Astrocyte (in vitro differentiated cells and primary cell): ENCODE data around the gene LRP4. TPM values are rescaled to one million over a fixed set of nuclear protein-coding genes. Genes with fewer than 3 reads are reported as not detected.
A peak's percentile ranks its signal among the peaks of the same experiment; 100 is the strongest.
"Not testable (repeated sequence)": the region's sequence is repeated elsewhere in the genome, so short reads cannot be mapped to it uniquely, and the experiment has no call there.

Source experiments
- DNase-seq: peaks from one replicate; pipeline ENCODE4 v3.0.0-alpha.2; 2010; ENCODE audit warnings: low read depth
- FAIRE-seq: peaks from 2 replicates; lab custom pipeline; 2011; peaks lifted over from hg19 to GRCh38; lab: Jason Lieb, UNC
- H2AFZ ChIP-seq: 2 replicates; pipeline ENCODE4 v1.6.0; 2012; ENCODE audit warnings: low read depth, low read length, inconsistent platforms
- H3K27ac ChIP-seq: 2 replicates; pipeline ENCODE4 v1.5.1; 2011; ENCODE audit warnings: low read depth, low read length, inconsistent platforms
- H3K27me3 ChIP-seq: 2 replicates; pipeline ENCODE4 v1.6.0; 2011; ENCODE audit warnings: low read length, inconsistent platforms; ENCODE audit not compliant: insufficient read depth
- H3K36me3 ChIP-seq: 2 replicates; pipeline ENCODE4 v1.5.1; 2011; ENCODE audit warnings: low read length, inconsistent platforms; ENCODE audit not compliant: insufficient read depth
- H3K4me1 ChIP-seq: 2 replicates; pipeline ENCODE4 v1.5.1; 2011; ENCODE audit warnings: low read length, inconsistent platforms; ENCODE audit not compliant: insufficient read depth
- H3K4me2 ChIP-seq: 2 replicates; pipeline ENCODE4 v1.6.0; 2012; ENCODE audit warnings: low read length, inconsistent platforms
- H3K4me3 ChIP-seq: 2 replicates; pipeline ENCODE4 v1.5.1; 2011; ENCODE audit warnings: low read depth, mild to moderate bottlenecking, low read length, inconsistent platforms; ENCODE audit not compliant: insufficient read depth
- H3K79me2 ChIP-seq: 2 replicates; pipeline ENCODE4 v1.6.0; 2012; ENCODE audit warnings: mild to moderate bottlenecking, low read length, inconsistent platforms; ENCODE audit not compliant: insufficient read depth
- H3K9ac ChIP-seq: 2 replicates; pipeline ENCODE4 v1.6.0; 2012; ENCODE audit warnings: mild to moderate bottlenecking, low read length, inconsistent platforms
- H3K9me3 ChIP-seq: 2 replicates; pipeline ENCODE4 v1.5.1; 2012; ENCODE audit warnings: low read depth, mild to moderate bottlenecking, low read length, inconsistent platforms; ENCODE audit not compliant: insufficient read depth
- H4K20me1 ChIP-seq: 2 replicates; pipeline ENCODE4 v1.6.0; 2012; ENCODE audit warnings: low read length, inconsistent platforms; ENCODE audit not compliant: insufficient read depth
- H3K27ac Mint-ChIP-seq: one replicate; pipeline ENCODE4 v1.8.0; 2021; ENCODE audit warnings: mild to moderate bottlenecking, mixed read lengths; ENCODE audit not compliant: unreplicated experiment
- H3K27me3 Mint-ChIP-seq: one replicate; pipeline ENCODE4 v1.8.0; 2021; ENCODE audit warnings: low read depth, mixed read lengths; ENCODE audit not compliant: unreplicated experiment
- H3K36me3 Mint-ChIP-seq: one replicate; pipeline ENCODE4 v1.8.0; 2021; ENCODE audit warnings: low read depth, mixed read lengths; ENCODE audit not compliant: unreplicated experiment
- H3K4me1 Mint-ChIP-seq: one replicate; pipeline ENCODE4 v1.8.0; 2021; ENCODE audit warnings: low read depth, mixed read lengths; ENCODE audit not compliant: unreplicated experiment
- H3K4me3 Mint-ChIP-seq: one replicate; pipeline ENCODE4 v1.8.0; 2021; ENCODE audit warnings: mild to moderate bottlenecking, moderate library complexity, mixed read lengths; ENCODE audit not compliant: unreplicated experiment
- H3K9me3 Mint-ChIP-seq: one replicate; pipeline ENCODE4 v1.8.0; 2021; ENCODE audit warnings: mild to moderate bottlenecking, mixed read lengths; ENCODE audit not compliant: unreplicated experiment
- CTCF ChIP-seq: IDR thresholded peaks from 2 replicates; pipeline ENCODE4 v1.5.1; 2011; ENCODE audit warnings: low read depth, mild to moderate bottlenecking, inconsistent platforms, low read length, moderate library complexity; ENCODE audit not compliant: insufficient read depth
- EZH2 ChIP-seq: IDR thresholded peaks from 2 replicates; pipeline ENCODE4 v1.6.1; 2012; ENCODE audit warnings: mild to moderate bottlenecking, low read length, inconsistent platforms; ENCODE audit not compliant: insufficient read depth
- total RNA-seq: library from RNA; stranded (reverse); gene quantifications from 2 replicates; pipeline ENCODE4 v1.2.1, GENCODE V29; 2021

Gene LRP4
- total RNA-seq, 1 donor from 2014 or later, result 19.0 TPM

GRCh38 chr11:46930089-46930488, 11.7 kb upstream of the LRP4 start:
- peaks cover 8% of the 10 kb centered on the region for H3K4me1 ChIP-seq
- DNase-seq (peak; percentile 62), FAIRE-seq (no peak)
- peak overlapping the region; percentile 64 for H2AFZ ChIP-seq
- peaks cover 5% of the 10 kb centered on the region for H3K9me3 Mint-ChIP-seq
- H3K4me3 ChIP-seq, result no peak overlapping the region
- no peaks in the 10 kb centered on the region for H3K79me2 ChIP-seq
- no peaks in the 10 kb centered on the region for H3K27me3 Mint-ChIP-seq
- H3K4me1 Mint-ChIP-seq, result peaks cover 6% of the 10 kb centered on the region
- no peak for TF ChIP-seq CTCF
- no peak overlapping the region for H3K4me3 Mint-ChIP-seq
- no peaks in the 10 kb centered on the region for H3K36me3 ChIP-seq
- H4K20me1 ChIP-seq, result no peaks in the 10 kb centered on the region
- H3K27ac Mint-ChIP-seq, result peak overlapping the region; percentile 8
- H3K27me3 ChIP-seq, result no peaks in the 10 kb centered on the region
- H3K36me3 Mint-ChIP-seq, result no peaks in the 10 kb centered on the region
- no peaks in the 10 kb centered on the region for H3K9me3 ChIP-seq
- H3K27ac ChIP-seq, result peak overlapping the region; percentile 41
- peak overlapping the region; percentile 47 for H3K4me2 ChIP-seq
- H3K9ac ChIP-seq, result peak overlapping the region; percentile 58

- H3K9me3 Mint-ChIP-seq, H3K36me3 ChIP-seq, H3K27ac Mint-ChIP-seq, H3K4me3 Mint-ChIP-seq, H2AFZ ChIP-seq, H3K4me3 ChIP-seq, H3K9me3 ChIP-seq, FAIRE-seq, H3K4me2 ChIP-seq, H3K27me3 ChIP-seq, H3K9ac ChIP-seq, H3K79me2 ChIP-seq, H3K4me1 ChIP-seq, H3K4me1 Mint-ChIP-seq, H3K27ac ChIP-seq, H3K27me3 Mint-ChIP-seq, H4K20me1 ChIP-seq, H3K36me3 Mint-ChIP-seq, DNase-seq: not testable (repeated sequence)
These were observed 10.4 kb upstream of the LRP4 start for GRCh38 chr11:46928701-46929100.

GRCh38 chr11:46927928-46928327, 9.6 kb upstream of the LRP4 start:
- H3K27ac Mint-ChIP-seq, H3K4me3 ChIP-seq, H3K27me3 Mint-ChIP-seq, H3K9me3 ChIP-seq, H3K79me2 ChIP-seq, H3K9ac ChIP-seq, H3K4me1 ChIP-seq, H3K36me3 Mint-ChIP-seq, DNase-seq, H2AFZ ChIP-seq, H3K4me1 Mint-ChIP-seq, H3K36me3 ChIP-seq, H3K9me3 Mint-ChIP-seq, H3K4me3 Mint-ChIP-seq, H4K20me1 ChIP-seq, H3K4me2 ChIP-seq, H3K27ac ChIP-seq, FAIRE-seq, H3K27me3 ChIP-seq: not testable (repeated sequence)

GRCh38 chr11:46920755-46921154, 2.4 kb upstream of the LRP4 start:
- no peaks in the 10 kb centered on the region for H3K27me3 ChIP-seq
- Mint-ChIP-seq H3K4me1 (peaks cover 30% of the 10 kb centered on the region), H3K36me3 (no peaks in the 10 kb centered on the region), H3K27ac (peak overlapping the region; percentile 87), H3K4me3 (no peak overlapping the region), H3K9me3 (no peaks in the 10 kb centered on the region), H3K27me3 (no peaks in the 10 kb centered on the region)
- H3K9me3 ChIP-seq, result no peaks in the 10 kb centered on the region
- peak overlapping the region; percentile 86 for H3K27ac ChIP-seq
- TF ChIP-seq EZH2 (no peak), CTCF (no peak)
- H3K79me2 ChIP-seq, result no peaks in the 10 kb centered on the region
- peak; percentile 93 for FAIRE-seq
- peak; percentile 98 for DNase-seq
- peaks cover 36% of the 10 kb centered on the region for H3K4me1 ChIP-seq
- peak overlapping the region; percentile 75 for H3K9ac ChIP-seq
- H4K20me1 ChIP-seq, result no peaks in the 10 kb centered on the region
- no peaks in the 10 kb centered on the region for H3K36me3 ChIP-seq
- H3K4me3 ChIP-seq, result no peak overlapping the region
- H3K4me2 ChIP-seq, result peak overlapping the region; percentile 64
- H2AFZ ChIP-seq, result no peak overlapping the region
